ENCODE results near the gene TIGD3.

Gene TIGD3

GRCh38 chr11:65357856-65358356 lies 3.4 kb downstream of the TIGD3 start:
- DNase-seq, result no peak
- intact Hi-C loops (cut with DNase I), result no loop called here

- intact Hi-C loops (cut with DNase I), result no loop called here
- no peak for DNase-seq
These were observed 7.9 kb downstream of the TIGD3 start for GRCh38 chr11:65362320-65362931.

- DNase-seq, result no peak
- intact Hi-C loops (cut with DNase I), result no loop called here
These were observed 8.4 kb downstream of the TIGD3 start for GRCh38 chr11:65362966-65363365.

- intact Hi-C loops (cut with DNase I), result no loop called here
- DNase-seq, result no peak
These were observed 9.2 kb downstream of the TIGD3 start for GRCh38 chr11:65363770-65364169.

GRCh38 chr11:65366340-65366773 lies 11.8 kb downstream of the TIGD3 start:
- peak in 23 of 42 donors; percentile 15 to 80 (median 49) for DNase-seq

GRCh38 chr11:65370659-65371049 lies 16.1 kb downstream of the TIGD3 start:
- DNase-seq, result no peak

More at GRCh38 chr11:65366340-65366773, 11.8 kb downstream of the TIGD3 start:
- intact Hi-C loops (cut with DNase I), result no loop called here

GRCh38 chr11:65373839-65374580 lies 19.5 kb downstream of the TIGD3 start:
- intact Hi-C loops (cut with DNase I), result no loop called here
- DNase-seq, result no peak

More at GRCh38 chr11:65370659-65371049, 16.1 kb downstream of the TIGD3 start:
- intact Hi-C loops (cut with DNase I), result no loop called here

GRCh38 chr11:65375012-65375411 lies 20.5 kb downstream of the TIGD3 start:
- intact Hi-C loops (cut with DNase I), result loop anchor here (5.0 kb wide), 1 partner anchor 137 kb away; no protein-coding TSS in a partner anchor

GRCh38 chr11:65376138-65376713 lies 21.7 kb downstream of the TIGD3 start:
- intact Hi-C loops (cut with DNase I), result loop anchor here (5.0 kb wide), 1 partner anchor 136 kb away; no protein-coding TSS in a partner anchor

More at GRCh38 chr11:65375012-65375411, 20.5 kb downstream of the TIGD3 start:
- no peak for DNase-seq

GRCh38 chr11:65377036-65377435 lies 22.5 kb downstream of the TIGD3 start:
- intact Hi-C loops (cut with DNase I), result loop anchor here (5.0 kb wide), 1 partner anchor 135 kb away; no protein-coding TSS in a partner anchor
- DNase-seq, result no peak

More at GRCh38 chr11:65376138-65376713, 21.7 kb downstream of the TIGD3 start:
- no peak for DNase-seq

- intact Hi-C loops (cut with DNase I), result loop anchor here (5.0 kb wide), 1 partner anchor 135 kb away; no protein-coding TSS in a partner anchor
- DNase-seq, result no peak
These were observed 23.2 kb downstream of the TIGD3 start for GRCh38 chr11:65377777-65378176.

- intact Hi-C loops (cut with DNase I), result loop anchor here (5.0 kb wide), 1 partner anchor 134 kb away; no protein-coding TSS in a partner anchor
- DNase-seq, result peak in 11 of 42 donors; percentile 16 to 49 (median 36)
These were observed 23.8 kb downstream of the TIGD3 start for GRCh38 chr11:65378208-65378927.

- intact Hi-C loops (cut with DNase I), result loop anchor here (5.0 kb wide), 1 partner anchor 133 kb away; no protein-coding TSS in a partner anchor
- no peak for DNase-seq
These were observed 24.5 kb downstream of the TIGD3 start for GRCh38 chr11:65378928-65379638.

- intact Hi-C loops (cut with DNase I), result loop anchor here (5.0 kb wide), 2 partner anchors 37 to 132 kb away; no protein-coding TSS in a partner anchor
- no peak for DNase-seq
These were observed 25.3 kb downstream of the TIGD3 start for GRCh38 chr11:65379698-65380459.

- intact Hi-C loops (cut with DNase I), result loop anchor here (5.0 kb wide), 1 partner anchor 37 kb away; no protein-coding TSS in a partner anchor
- DNase-seq, result no peak
These were observed 26.0 kb downstream of the TIGD3 start for GRCh38 chr11:65380460-65381119.

- peak in 11 of 42 donors; percentile 10 to 31 (median 18) for DNase-seq
- intact Hi-C loops (cut with DNase I), result loop anchor here (5.0 kb wide), 1 partner anchor 36 kb away; no protein-coding TSS in a partner anchor
These were observed 27.1 kb downstream of the TIGD3 start for GRCh38 chr11:65381716-65382032.
